GM18511 (cell line): ENCODE measurements around the gene SORCS2.

ENCODE experiments used
- ATAC-seq: cut with Tn5 transposase; IDR thresholded peaks from one replicate; pipeline ENCODE4 v1.9.1; 2021; ENCODE audit warnings: mild to moderate bottlenecking, moderate library complexity; ENCODE audit not compliant: unreplicated experiment

SORCS2 gene

DNA sequence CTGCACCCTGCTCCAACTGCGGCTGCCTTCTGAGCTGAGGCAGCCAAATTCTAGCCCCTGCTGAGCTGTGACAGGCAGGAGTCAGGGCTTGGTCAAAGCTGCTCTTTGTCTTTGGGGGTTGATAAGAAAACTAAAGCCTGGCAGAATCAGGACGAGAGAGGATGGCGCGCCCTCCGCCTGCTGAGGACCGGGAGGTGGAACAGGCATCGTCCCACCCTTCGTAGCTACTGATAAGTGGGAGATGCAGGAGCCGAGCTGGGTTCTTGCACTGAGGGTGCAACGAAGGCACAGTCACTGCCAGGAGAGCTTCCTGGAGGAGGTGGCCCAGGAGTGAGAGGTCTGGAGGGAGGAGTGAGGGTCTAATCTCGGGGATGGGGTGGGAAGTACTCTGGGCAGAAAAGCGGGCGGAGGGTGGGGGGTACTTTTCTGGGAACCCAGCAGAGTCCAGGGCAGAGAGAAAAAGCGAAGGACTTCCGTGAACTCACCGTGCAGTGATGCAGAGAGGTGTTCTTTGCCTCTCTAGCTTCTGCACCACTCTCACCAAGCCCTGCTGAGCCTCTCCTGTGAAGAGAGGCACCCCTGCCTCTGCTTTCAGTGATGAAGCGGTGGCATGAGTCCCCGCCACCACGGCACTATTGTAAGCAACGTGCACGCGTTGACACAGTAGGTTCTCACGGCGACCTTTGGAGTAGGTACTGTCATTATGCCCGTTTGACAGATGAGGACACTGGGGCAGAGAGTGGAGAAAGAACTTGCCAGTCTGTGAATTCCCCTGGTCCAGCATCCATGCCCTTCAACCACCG is 107.8 kb downstream of the SORCS2 start:
- no peak for ATAC-seq

DNA sequence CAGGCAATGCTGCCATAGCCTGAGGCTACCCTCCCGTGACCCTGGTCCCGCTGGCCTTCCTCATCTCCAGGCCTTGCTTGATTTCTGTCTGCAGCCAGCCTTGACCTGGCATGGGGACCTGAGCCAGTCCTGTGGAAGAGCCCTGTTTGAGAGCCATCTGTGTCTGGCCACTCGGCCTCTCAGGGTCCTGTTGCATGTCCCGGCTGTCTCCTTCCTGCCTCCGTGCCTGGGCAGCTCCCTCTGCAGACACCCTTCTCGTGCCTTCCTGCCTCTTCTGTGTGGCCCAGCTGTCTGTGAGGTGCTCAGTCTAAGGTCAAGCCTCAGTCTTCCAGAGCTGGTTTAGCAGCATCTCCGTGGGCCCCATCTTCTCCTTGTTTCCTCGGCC is 108.4 kb downstream of the SORCS2 start:
- ATAC-seq: no peak

- ATAC-seq: no peak
Measured at GRCh38 chr4:7301126-7301785, 108.9 kb downstream of the SORCS2 start.

- ATAC-seq: no peak
Measured at GRCh38 chr4:7301846-7302630, 109.7 kb downstream of the SORCS2 start.

GRCh38 chr4:7302781-7303404 is 110.6 kb downstream of the SORCS2 start:
- ATAC-seq: no peak

- ATAC-seq: no peak
Measured at GRCh38 chr4:7303561-7303960, 111.2 kb downstream of the SORCS2 start.

- ATAC-seq: no peak
Measured at GRCh38 chr4:7304436-7304835, 112.1 kb downstream of the SORCS2 start.

GRCh38 chr4:7306021-7306965 is 114.0 kb downstream of the SORCS2 start:
- ATAC-seq: no peak

DNA sequence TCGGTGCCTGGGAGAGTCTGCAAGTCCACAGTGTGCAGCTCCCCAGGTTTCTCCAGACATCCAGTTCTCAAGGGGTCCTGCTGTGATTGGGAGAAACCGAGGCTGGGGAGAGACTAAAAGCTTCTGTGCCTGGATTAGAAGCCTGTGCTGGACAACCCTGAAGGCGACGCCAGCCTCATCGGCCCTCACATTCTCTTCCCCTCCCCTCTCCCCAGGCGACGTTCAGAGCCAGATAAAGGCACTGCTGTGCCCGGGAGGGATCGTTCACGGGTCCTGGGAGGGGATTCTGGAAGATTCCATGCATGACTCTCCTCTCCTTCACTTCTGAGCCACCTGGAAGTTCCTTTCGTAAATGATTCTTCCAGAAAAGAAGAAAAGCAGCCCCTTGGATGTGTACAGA is 114.6 kb downstream of the SORCS2 start:
- ATAC-seq: no peak

DNA sequence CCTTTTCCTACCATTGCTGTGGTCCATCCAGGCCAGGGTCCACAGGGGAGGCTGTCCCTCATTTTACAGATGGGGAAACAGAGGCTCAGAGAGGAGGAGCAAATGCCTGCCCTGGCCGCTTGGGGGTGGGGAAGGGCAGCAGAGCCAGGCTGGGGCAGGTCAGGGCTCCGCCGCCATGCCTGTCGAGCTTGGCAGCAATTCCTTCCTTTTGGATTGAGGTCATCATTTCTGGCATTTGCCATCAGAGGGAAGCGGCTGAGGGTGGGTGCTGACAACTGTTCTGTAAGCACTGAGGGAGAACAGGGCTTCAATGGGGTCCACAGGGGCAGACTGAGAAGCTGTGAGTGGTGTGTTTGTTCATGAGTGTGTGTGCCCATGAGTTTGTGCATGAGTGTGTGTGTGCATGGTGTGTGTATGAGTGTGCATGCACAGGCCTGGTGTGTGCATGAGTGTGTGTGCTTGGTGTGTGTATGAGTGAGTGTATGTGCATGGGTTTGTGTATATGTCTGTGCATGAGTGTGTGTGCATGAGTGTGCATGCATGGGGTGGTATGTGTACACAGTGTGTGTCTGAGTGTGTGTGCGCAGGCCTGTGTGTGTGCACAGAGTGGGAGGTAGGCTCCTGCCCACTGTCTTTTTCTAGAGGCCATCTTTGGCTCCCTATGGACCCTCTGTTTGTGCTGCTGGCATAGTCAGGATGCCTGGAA is 115.2 kb downstream of the SORCS2 start:
- ATAC-seq: no peak

DNA sequence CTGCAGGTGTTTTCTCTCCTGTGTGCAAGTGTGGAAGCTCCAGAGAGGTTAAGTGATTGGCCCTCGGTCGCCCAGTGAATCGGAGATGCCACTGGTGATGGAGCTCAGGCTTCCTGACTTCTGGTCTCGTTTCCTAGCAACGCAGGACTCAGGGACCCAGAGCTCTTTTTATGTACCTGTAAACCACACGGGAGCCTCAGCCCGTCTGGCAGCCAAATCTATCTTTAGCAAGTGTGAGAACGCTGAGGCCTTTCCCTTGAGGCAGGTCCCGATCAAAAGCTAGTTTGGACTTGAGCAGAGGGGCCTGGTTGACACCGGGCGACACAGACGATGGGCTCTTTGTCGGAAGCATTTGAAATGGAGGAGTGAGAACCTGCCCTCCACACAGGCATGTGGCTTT is 116.8 kb downstream of the SORCS2 start:
- ATAC-seq: no peak

GRCh38 chr4:7309636-7310390 is 117.5 kb downstream of the SORCS2 start:
- ATAC-seq: no peak

GRCh38 chr4:7310451-7310850 is 118.1 kb downstream of the SORCS2 start:
- no peak for ATAC-seq

- no peak for ATAC-seq
Measured at GRCh38 chr4:7311205-7311604, 118.9 kb downstream of the SORCS2 start.

DNA sequence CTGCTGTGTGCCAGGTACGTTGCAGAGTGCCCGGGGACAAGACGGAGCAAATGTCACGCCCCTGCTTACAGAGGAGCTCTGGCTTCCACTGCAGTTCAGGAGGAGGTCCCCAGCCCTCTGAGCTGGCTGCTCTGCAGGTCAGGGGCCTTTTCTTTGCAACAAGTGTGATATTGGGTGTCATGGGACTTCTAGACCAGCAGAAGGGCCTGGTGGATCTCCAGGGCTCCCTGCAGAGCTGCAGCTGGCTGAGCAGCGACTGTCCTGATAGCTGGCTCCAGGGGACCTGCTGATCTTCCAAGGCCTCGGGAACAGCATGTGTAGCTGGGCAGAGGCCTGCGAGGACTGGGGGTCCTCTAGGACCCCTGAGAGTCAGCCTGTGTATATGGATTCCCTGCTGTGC is 120.4 kb downstream of the SORCS2 start:
- ATAC-seq: no peak

GRCh38 chr4:7313347-7313811 is 121.0 kb downstream of the SORCS2 start:
- ATAC-seq: no peak

- ATAC-seq: no peak
Measured at GRCh38 chr4:7313991-7314390, 121.7 kb downstream of the SORCS2 start.

GRCh38 chr4:7315286-7315685 is 122.9 kb downstream of the SORCS2 start:
- ATAC-seq: no peak

GRCh38 chr4:7315935-7316334 is 123.6 kb downstream of the SORCS2 start:
- no peak for ATAC-seq
